DMS153 (cell line): ENCODE data around the gene OXCT1.
"Not testable (repeated sequence)": the region's sequence is repeated elsewhere in the genome, so short reads cannot be mapped to it uniquely, and the experiment has no call there.

Source experiments
- DNase-seq: peaks from one replicate; lab custom pipeline; 2025; lab: John Stamatoyannopoulos, UW

The OXCT1 gene

DNA sequence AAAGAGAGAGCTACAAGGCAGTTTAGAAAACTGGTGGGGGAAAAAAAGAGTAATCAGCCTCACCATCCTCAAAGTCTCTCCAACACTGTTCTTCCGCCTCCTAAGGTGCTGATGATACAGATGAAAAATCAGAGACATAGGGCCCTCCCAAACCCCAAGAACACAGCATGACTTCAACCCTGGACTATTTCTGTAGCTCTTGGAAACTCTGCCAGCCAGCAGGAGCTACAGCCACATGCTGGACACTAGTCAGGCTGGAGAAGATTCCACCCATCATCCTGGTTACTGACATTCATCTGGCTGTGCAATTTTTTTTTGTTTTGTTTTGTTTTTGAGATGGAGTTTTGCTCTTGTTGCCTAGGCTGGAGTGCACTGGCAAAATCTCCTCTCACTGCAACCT is 42.4 kb downstream of the OXCT1 start:
- no peak for DNase-seq

DNA sequence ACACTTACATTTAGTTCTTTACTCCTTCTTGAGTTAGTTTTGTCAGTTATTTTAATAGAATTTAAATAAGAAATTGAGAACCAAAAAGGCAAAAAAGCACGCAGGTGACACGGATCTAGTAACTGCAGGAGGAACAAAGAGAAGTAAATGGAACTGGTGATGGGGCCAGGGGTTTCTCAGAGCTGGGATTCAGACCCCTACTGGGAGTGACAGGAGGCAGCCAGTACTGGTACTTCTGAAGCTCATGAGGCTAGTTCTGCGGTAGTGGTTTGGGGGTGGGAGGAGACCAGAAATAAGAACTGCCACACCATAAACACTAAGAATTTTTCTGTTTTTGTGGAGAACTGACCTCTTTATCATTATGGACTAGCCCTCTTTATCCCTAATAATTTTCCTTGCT is 48.2 kb downstream of the OXCT1 start:
- no peak for DNase-seq

DNA sequence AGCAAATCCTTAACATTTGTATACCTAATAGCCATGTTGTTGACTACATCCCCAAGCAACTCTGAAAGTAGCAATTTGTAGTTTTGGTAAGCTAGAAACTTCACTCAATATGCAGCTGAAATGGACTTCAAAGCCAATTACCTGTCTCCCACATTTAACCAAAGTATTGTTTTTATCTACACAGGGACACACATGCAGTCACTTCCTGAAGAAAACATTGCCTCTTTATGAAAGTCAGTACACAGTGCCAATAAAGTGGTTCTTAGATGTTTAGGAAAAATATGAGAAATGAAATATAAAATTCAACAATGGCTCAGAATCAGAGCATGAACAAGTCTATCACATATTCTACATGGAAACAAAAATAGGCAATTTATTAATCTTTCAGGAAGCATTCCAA is 49.2 kb downstream of the OXCT1 start:
- no peak for DNase-seq

DNA sequence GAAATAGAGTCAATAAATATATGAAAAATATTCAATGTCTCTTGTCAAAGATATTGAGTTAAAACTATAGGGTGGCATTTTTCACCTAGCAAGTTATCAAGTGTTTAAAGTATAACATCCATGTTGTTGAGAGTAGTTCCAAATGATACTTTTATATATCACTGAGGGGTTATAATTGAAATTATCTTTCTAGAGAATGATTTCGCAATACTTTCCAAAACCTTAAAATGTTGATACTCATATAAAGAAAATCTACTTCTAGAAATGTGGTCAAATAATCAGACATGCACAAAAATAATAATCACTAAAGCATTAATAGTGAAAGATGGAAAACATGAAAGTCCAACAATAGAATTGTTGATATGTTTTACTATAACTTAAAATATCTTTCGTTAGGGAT is 50.1 kb downstream of the OXCT1 start:
- no peak for DNase-seq

DNA sequence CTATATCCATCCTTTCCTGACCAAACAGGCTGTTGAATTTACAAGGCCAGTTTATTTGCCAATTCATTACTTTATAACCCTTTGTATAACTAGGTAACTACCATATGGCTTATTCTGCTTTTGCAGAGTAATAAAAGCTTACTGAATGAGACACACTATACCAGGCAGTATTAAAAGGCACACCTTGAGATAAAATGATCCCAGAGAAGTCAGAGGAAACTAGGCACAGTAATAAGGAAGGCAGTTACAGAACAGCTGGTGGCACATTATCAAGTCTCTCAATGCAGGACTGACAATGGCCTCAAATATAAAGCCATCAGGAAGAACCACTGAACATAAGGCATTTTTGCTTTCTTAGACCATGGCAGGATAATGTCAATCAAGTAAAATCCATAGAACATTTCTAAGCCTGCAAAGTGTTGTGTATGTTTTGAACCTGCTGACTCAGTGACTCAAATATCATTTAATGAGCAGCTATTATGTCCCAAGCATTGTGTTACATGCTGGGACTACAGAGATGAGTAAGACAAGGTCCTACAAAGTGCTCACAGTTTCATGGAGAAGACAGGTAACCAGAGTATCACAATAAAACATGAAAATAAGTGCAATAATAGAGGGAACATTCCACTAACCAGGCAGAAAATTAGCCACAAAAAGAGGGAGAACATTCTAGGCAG is 52.5 kb downstream of the OXCT1 start:
- DNase-seq = no peak

DNA sequence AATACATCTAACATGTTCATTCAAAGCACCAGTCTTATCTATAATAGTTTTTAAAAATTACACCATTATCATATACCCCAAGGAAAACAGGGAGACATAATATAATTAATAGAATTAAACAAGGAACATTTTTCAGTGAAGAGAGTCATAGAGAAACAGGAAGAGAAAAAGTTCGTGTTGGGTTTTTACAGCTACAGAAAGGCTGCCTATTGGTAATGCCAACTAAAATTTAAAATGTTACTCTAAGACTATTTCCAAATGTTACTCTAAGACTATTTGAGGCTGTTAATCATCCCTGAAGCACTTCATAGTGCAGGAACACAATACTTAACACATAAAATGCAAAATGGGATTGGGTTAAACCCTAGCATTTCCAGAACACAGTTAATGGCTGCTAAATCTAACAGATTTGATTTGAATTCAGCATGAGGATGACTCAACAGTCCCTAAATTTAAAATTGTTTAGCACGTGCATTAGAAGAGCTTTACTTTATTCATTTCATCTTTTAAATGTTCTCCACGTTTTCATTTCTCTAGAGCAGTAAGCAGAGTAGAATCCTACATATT is 54.5 kb downstream of the OXCT1 start:
- no peak for DNase-seq

DNA sequence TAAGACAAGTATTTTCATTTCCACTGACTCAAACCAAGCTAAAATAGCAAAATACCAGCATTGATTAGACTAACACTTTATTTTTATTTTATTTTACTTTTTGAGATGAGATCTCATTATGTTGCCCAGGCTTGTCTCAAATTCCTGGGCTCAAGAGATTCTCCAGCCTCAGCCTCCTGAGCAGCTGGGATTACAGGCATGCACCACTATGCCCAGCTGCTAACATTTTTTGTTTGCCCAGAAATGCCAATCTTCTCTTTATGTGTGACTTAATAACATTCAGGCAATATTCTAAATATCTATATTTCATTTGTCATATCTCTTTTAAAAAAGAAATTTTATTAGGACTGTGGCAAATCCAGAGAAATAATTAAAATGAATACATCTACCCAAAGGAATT is 55.0 kb downstream of the OXCT1 start:
- DNase-seq = no peak

DNA sequence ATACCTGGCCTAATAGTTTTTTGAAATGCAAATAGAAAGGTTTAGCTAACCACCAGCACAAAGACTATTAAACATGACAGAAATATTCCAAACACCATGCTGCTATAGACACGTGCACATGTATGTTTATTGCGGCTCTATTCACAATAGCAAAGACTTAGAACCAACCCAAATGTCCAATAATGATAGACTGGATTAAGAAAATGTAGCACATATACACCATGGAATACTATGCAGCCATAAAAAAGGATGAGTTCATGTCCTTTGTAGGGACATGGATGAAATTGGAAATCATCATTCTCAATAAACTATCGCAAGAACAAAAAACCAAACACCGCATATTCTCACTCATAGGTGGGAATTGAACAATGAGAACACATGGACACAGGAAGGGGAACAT is 55.9 kb downstream of the OXCT1 start:
- DNase-seq = not testable (repeated sequence)

DNA sequence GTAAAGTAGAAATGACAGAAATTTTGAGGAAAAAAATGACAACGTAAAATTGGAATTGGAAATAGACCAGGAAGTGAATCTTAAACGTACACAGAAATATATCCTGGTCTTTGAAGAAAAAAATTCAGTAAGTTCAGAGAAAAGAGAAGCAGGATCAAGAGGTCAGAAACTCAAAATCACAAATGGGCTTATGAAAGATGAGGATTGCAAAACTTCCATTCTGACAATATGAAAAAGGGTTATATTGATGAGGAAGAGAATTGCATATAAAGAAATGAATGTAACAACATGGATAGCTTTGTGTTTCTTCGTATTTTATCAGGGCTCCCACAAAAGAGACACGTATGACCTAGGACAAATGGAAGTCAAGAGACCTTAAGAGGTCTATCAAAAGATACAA is 58.1 kb downstream of the OXCT1 start:
- no peak for DNase-seq

DNA sequence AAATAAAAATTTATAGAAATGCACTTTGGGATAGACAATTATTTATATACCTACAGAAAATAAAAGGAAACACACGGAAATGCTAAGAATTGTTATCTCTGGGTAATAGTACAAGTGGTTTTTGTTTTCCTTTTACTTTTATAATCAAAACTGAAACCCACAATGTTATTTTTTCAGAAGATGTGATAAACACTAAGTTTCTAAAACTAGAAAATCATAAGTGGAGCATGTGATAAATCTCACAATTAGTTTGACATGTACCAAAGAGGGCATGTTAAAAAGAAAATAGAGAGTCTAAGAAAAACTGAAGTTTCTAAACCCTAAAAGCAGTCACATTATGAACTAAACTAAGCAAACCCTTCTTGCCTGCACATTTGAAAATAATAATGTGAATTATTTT is 61.1 kb downstream of the OXCT1 start:
- DNase-seq = no peak

DNA sequence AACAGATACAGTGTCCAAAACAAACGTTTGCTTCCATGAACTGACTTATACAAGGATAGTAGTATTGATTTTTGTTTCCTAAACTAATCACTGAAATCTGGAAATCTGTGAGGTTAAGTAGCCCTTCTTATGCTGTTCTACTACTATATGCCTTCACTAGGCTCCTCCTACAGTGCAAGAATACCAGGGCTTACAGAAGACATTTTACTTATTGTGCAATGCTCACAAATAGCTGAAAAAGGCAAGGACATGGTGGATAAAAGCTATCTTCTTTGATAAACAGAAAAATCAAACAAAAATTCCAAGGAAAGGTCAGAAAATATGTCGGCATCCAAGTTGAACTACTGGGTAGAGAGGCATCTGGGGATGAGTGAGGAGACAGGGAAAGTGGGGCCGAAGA is 61.9 kb downstream of the OXCT1 start:
- DNase-seq = no peak

DNA sequence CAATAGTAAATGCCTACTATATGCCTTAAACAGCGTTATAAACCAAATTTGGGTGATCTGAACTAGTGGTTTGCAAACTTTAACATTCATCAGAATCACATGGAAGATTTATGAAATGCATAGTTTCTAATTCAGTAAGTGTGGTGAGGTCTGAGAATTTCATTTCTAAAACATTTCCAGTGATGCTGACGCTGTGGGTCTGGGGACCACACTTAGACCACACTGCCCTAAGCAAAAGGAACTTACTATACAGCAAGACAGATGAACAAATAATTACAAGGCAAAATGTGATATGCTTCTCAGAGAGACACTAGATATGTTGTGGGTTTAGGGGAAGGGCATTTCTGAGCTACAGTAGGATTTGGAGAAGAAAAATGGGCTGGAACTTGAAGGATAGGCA is 72.6 kb downstream of the OXCT1 start:
- DNase-seq = no peak

DNA sequence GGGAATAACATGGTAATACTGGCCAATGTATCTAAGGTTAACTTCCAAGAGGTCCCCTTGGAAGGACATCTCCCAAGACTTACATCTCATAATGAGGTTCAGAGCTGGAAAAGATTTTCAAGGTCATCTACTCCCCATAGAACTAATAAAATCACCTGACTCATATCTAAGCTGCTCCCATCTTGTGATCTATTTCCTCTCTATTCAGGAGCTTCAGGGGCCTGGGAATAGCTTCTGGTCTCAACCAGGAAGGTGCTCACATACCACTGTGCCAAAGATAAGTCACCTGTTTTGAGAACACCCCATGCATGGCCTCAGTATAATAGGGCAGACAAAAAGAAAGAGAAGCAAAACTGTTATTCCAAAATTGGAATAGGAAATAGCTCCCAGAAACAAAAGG is 74.2 kb downstream of the OXCT1 start:
- peak; percentile 8 for DNase-seq

DNA sequence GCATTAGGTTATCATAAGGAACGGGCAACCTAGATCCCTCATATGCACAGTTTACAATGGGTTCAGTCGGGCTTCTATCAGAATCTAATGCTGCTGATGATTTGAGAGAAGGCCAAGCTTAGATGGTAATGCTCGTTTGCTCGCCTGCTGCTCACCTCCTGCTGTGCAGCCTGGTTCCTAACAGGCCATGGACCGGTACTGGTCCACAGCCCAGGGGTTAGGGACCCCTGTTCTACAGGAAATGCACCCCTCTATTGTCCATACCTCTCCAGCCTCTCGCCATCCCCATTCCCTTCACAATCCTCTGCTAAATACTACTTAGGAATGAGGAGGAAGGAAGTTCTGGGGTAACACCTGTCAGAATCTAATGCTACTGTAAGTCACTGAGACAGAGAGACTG is 75.1 kb downstream of the OXCT1 start:
- no peak for DNase-seq

DNA sequence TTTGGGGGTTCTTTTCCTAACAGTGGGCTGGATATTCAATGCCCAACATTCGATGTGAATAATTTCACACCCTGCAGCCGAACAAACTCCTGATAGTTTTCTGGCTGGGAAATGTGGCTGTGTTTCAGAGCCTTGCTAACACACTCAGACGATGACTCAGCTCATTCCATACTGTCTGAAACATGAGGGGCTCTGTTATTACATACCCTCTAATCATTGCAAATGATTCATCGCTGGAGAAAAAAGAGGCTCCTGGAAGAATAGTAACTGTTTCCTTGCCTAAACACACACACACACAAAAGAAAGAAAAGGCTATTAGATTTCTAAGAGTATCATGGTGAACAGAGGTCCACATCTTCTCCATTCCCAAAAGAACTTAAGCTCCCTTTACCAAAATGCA is 75.8 kb downstream of the OXCT1 start:
- DNase-seq = no peak

DNA sequence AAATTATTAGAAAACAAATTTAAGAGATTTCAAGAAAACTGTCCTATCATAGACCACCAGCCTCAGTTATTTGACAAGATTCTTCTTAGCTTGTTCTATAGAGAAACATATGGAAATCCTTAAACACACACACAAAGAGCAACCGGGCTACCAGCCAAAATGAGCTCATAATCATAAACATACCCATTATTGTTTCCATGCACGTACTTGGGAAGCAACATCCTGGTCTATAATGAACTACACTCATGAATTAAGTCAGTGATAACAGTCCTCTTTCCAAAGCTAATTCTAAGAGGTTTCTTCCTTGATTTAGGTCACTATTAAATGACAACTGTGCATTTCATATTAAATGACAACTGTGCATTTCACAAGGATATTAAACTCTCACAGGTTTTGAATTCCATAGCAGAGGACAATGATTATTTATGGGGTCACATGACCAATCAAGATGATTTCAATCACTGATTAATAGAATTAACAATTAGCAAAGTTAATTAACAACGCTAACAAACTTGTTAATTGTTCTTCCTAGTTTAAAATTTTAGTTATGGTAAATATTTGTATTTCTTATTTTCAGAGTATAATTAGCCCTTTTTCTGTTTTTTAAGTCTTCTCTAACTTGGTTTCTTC is 77.0 kb downstream of the OXCT1 start:
- DNase-seq = peak; percentile 85

DNA sequence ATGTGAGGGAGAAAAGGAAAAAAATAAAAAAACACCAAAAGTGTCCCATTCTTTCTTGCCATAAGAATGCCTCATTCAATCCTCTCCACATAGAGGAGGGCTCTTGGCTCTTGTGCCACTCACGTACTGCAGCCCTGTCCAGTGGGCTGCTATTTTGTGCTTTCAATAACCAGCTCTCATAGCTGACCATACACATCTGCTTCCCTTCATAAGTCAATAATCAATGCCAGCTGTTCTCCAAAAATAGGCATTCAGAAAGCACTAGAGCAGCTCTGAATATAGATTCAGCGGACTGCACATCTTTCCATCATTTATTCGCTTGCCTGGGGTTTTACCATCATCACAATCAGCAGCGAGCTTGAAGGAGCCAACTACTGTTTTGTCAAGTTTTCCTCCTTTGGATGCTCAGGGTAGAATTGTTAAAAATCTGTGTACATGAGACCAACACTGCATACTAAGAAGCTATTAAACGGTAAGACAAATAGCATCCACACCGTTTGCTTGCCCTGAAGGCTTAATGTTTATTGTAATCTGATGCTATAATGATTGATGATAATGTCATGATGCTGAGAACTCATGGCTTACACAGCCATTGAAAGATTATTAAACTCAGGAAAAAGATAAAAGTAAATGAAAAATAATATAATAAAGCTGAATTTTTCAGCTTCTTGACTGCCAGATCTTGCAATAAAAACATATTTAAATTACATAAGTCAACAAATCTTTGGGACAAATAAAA is 80.0 kb downstream of the OXCT1 start:
- DNase-seq = no peak

DNA sequence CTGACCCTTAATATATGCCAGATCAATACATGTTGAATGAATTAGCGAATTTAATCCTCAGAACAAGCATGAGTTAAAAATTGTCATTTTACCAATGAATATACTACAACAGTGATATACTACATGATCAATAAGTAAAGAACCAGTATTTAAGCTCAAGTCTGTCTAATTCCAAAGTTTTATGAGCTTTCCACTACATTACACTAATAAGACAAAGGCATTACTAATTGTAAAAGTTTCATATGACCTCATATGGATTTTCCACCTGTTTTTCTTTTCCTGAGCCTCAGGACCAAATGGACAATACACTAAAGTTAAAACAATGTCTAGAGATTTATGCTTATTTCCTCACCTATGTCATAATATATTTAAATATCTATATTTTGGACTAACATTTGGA is 80.8 kb downstream of the OXCT1 start:
- no peak for DNase-seq

DNA sequence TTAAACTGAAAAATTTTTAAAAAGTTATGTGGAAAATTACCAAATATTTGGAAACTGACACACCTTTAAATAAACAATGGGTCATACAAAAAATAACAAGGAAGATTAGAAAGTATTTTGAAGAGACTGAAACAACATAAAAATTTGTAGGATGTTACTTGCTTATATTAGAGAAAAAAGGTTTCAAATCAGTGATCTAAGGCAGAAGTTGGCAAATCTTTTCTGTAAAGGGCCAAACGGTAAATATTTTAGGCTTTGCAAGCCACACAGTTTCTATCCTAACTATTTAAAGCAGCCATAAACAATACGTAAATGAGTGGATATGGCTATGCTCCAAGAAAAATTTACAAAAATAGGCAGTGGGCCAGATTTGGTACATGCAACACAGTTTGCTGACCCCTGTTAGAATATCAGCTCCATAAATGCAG is 81.3 kb downstream of the OXCT1 start:
- no peak for DNase-seq

DNA sequence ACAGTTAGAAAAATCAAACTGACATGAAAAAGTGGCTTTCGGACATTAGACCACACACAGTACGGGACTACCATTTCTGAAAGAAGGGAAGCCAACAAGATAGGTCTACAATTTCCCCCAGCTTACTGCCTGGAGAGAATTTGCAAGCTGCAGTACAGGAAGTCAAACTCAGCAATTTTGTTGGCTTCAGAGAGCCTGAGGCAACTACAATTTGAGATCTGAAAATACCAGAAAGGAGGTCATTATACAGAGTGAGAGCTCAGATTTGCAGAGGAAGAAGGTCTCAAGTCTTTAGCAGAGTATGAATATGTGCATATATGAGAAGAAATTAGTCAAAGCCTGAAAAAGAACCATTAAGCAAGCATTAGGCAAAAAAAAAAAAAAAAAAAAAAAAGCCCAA is 83.0 kb downstream of the OXCT1 start:
- no peak for DNase-seq

DNA sequence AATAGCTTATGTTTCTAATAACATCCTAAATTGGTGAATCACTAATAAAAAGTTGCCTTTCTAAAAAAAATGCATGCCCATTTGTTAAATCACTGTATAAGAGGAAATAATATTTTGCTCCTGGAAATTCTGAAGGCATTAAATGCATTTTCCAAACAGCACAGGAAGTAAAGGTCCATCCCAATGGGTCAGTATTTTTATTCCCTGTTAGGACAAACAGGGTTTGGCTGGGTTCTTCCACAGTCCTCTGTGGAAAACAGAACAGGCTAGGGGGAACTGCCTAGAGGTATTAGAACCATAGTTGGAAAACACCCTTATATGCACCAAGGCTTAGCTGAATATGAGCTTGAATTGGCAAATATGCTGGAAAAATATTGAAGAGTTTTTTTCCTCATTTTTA is 85.2 kb downstream of the OXCT1 start:
- DNase-seq = no peak

DNA sequence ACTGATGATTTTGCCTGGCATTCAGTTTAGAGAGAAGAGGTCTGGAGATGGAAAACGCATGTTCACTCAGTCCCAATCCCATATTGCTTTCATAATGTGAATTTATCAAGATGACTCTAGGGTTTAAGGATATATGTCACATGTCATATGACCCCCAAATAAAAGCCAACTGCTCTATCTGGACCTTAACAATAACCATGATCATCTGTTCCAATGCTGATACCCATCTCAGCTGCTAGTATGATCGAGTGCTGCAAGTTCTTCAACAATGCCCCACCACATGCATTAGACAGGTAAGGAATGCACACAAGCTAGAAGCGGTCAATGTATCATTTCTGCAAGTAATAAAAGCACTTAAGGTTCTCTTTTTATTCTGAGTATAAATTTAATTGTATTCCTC is 91.8 kb downstream of the OXCT1 start:
- DNase-seq = no peak

DNA sequence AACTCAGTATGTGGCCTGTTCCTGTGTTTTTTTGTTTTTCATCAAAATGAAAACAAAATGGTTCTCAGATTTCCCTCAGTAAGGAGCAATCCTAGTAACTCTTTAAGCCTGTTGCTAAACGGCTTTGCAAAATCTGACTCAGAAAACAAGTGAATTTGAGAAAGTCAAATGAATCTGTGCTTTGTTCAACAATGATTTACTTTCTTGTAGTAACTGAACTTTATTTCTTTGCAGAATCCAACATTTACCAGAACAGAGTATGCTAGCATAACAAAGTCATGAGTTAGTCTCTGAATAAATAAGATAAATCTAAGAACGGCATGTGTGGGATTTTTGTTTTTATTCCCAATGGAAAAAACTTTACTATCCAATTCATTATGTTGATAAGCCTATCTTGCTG is 93.8 kb downstream of the OXCT1 start:
- DNase-seq = no peak
